A673 (cell line): Measurements from ENCODE around the gene MAPKAP1. TPM values are rescaled to one million over a fixed set of nuclear protein-coding genes. Genes with fewer than 3 reads are reported as not detected.

Experiments used
- BruUV-seq: library from RNA; stranded (reverse); fragments of 400-500 nt; replicated peaks from 2 replicates; lab custom pipeline; 2021; lab: Mats Ljungman, UMichigan
- CTCF ChIA-PET: fragments of 300-600 bp; sonication (Branson Sonifier 250); formaldehyde crosslinking; loops from one replicate; lab custom pipeline; 2022; ENCODE audit warnings: antibody characterized with exemption; lab: Charles Lee
- POLR2A ChIA-PET: fragments of 300-600 bp; sonication (Branson Sonifier 250); formaldehyde crosslinking; loops from one replicate; lab custom pipeline; 2022; ENCODE audit warnings: antibody characterized with exemption; ENCODE audit not compliant: low non-redundant PET; lab: Charles Lee
- DNase-seq: peaks from one replicate; pipeline ENCODE4 v3.0.0-alpha.2; 2015; ENCODE audit warnings: low spot score
- H3K27ac ChIP-seq: fragments of 200-600 bp; sonication (generic); 2 replicates; pipeline ENCODE4 v1.5.1; 2016; ENCODE audit warnings: mixed run types, low read depth, mild to moderate bottlenecking, mixed read lengths, antibody characterized with exemption, low read length; ENCODE audit not compliant: poor library complexity, severe bottlenecking
- H3K27me3 ChIP-seq: fragments of 200-600 bp; sonication (generic); replicated peaks from 2 replicates; pipeline ENCODE4 v1.6.1; 2017; ENCODE audit warnings: mixed run types, low read depth, mild to moderate bottlenecking, mixed read lengths, antibody characterized with exemption, low read length; ENCODE audit not compliant: insufficient read depth, poor library complexity
- H3K36me3 ChIP-seq: fragments of 200-600 bp; sonication (generic); 2 replicates; pipeline ENCODE4 v1.6.1; 2016; ENCODE audit warnings: mixed run types, mild to moderate bottlenecking, mixed read lengths, antibody characterized with exemption, low read length; ENCODE audit not compliant: insufficient read depth, poor library complexity, severe bottlenecking
- H3K4me1 ChIP-seq: fragments of 200-600 bp; sonication (generic); 2 replicates; pipeline ENCODE4 v1.6.1; 2017; ENCODE audit warnings: mixed run types, mild to moderate bottlenecking, mixed read lengths, antibody characterized with exemption, low read length; ENCODE audit not compliant: insufficient read depth, poor library complexity, severe bottlenecking
- H3K4me3 ChIP-seq: fragments of 200-600 bp; sonication (generic); 2 replicates; pipeline ENCODE4 v1.5.1; 2016; ENCODE audit warnings: low read depth, mixed run types, mild to moderate bottlenecking, mixed read lengths, low read length; ENCODE audit not compliant: poor library complexity, severe bottlenecking
- H3K9me3 ChIP-seq: fragments of 200-600 bp; sonication (generic); 2 replicates; pipeline ENCODE4 v1.6.1; 2016; ENCODE audit warnings: mixed run types, low read depth, mild to moderate bottlenecking, mixed read lengths, antibody characterized with exemption, low read length; ENCODE audit not compliant: poor library complexity, severe bottlenecking
- EZH2 ChIP-seq: fragments of 200-600 bp; sonication (generic); IDR thresholded peaks from 2 replicates; pipeline ENCODE4 v1.6.1; 2017; ENCODE audit warnings: borderline replicate concordance, low read depth, mild to moderate bottlenecking, mixed read lengths, antibody characterized with exemption, low read length; ENCODE audit not compliant: poor library complexity, severe bottlenecking
- intact Hi-C: fragments of 100-400 bp; cut with micrococcal nuclease; formaldehyde crosslinking; loops from one replicate; pipeline ENCODE4 v1.10.0; 2022; ENCODE audit not compliant: unreplicated experiment
- total RNA-seq: library from RNA; stranded (reverse); gene quantifications from 2 replicates; pipeline ENCODE4 v1.2.3, GENCODE V29; 2021
- TF ChIP-seq, protein P1 (sequence below): fragments of 300-800, 200-600 bp; sonication (generic); conservative IDR thresholded peaks from 2 replicates; pipeline ENCODE4 v1.5.1; 2017; ENCODE audit warnings: low read depth, mild to moderate bottlenecking, antibody characterized with exemption, low read length, moderate library complexity, mixed read lengths

MAPKAP1 gene
- total RNA-seq, 1 experiment from 2014 or later, result 98.7 TPM

- Histone ChIP-seq H3K36me3 (no peaks in the 10 kb centered on the region), H3K27ac (no peak overlapping the region), H3K4me3 (no peak overlapping the region), H3K27me3 (no peaks in the 10 kb centered on the region), H3K4me1 (no peaks in the 10 kb centered on the region), H3K9me3 (no peaks in the 10 kb centered on the region)
- TF ChIP-seq, protein P1, sequence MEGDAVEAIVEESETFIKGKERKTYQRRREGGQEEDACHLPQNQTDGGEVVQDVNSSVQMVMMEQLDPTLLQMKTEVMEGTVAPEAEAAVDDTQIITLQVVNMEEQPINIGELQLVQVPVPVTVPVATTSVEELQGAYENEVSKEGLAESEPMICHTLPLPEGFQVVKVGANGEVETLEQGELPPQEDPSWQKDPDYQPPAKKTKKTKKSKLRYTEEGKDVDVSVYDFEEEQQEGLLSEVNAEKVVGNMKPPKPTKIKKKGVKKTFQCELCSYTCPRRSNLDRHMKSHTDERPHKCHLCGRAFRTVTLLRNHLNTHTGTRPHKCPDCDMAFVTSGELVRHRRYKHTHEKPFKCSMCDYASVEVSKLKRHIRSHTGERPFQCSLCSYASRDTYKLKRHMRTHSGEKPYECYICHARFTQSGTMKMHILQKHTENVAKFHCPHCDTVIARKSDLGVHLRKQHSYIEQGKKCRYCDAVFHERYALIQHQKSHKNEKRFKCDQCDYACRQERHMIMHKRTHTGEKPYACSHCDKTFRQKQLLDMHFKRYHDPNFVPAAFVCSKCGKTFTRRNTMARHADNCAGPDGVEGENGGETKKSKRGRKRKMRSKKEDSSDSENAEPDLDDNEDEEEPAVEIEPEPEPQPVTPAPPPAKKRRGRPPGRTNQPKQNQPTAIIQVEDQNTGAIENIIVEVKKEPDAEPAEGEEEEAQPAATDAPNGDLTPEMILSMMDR, result no peak
- no peak for TF ChIP-seq EZH2
- ChIA-PET POLR2A (no interaction called here), CTCF (no interaction called here)
- no TSS peak for BruUV-seq
- intact Hi-C loops, result no loop called here
- DNase-seq, result no peak
Measured at GRCh38 chr9:125472562-125472925, 234.5 kb downstream of the MAPKAP1 start.

- intact Hi-C loops, result no loop called here
- POLR2A ChIA-PET, result no interaction called here
- no peaks in the 10 kb centered on the region for H3K27me3 ChIP-seq
- CTCF ChIA-PET, result no interaction called here
- no peak for DNase-seq
- no peak overlapping the region for H3K27ac ChIP-seq
- no peaks in the 10 kb centered on the region for H3K4me1 ChIP-seq
- no peak overlapping the region for H3K4me3 ChIP-seq
- H3K36me3 ChIP-seq, result no peaks in the 10 kb centered on the region
- TF ChIP-seq EZH2, result no peak
- TF ChIP-seq, protein P1, result no peak
- BruUV-seq, result no TSS peak
- no peaks in the 10 kb centered on the region for H3K9me3 ChIP-seq
Measured at GRCh38 chr9:125470767-125471580, 236.0 kb downstream of the MAPKAP1 start.

DNA sequence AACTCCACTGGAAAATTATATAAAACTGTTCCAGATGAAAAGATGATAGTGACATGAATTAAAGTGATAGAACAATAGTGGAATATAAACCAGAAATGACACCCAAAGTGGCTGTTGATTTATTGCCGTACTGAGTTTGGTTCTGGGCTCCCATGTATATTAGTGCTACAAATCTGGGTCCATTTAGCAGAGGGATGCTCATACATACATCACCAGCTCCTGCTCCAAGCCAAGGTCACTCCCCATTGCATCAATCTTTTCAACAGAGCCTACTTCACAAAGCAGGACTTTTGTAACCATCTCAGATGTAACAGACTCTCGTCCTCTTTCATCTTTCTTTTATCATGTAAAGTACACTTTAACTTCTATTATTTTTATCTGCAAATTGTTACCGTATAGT, 236.8 kb downstream of the MAPKAP1 start:
- H3K36me3 ChIP-seq, result no peaks in the 10 kb centered on the region
- H3K4me1 ChIP-seq, result no peaks in the 10 kb centered on the region
- no peak overlapping the region for H3K4me3 ChIP-seq
- ChIA-PET CTCF (no interaction called here), POLR2A (no interaction called here)
- intact Hi-C loops, result no loop called here
- TF ChIP-seq, protein P1, result no peak
- TF ChIP-seq EZH2, result no peak
- H3K27me3 ChIP-seq, result no peaks in the 10 kb centered on the region
- H3K9me3 ChIP-seq, result no peaks in the 10 kb centered on the region
- no peak overlapping the region for H3K27ac ChIP-seq
- no TSS peak for BruUV-seq
- DNase-seq, result no peak
